Activated naive CD4-positive, alpha-beta T cell treated with anti-CD3 and anti-CD28 coated beads for 36 hours (primary cell): ENCODE data around the gene KANSL1. TPM values are rescaled to one million over a fixed set of nuclear protein-coding genes. Genes with fewer than 3 reads are reported as not detected.

Experiments
- CTCF ChIA-PET: fragments of 350-600 bp; sonication (Branson Sonifier 250); formaldehyde crosslinking; loops from one replicate; lab custom pipeline; 2021; ENCODE audit warnings: antibody characterized with exemption; lab: Charles Lee
- DNase-seq: peaks from one replicate; pipeline ENCODE4 v3.0.0-alpha.2; 2020
- H3K27ac Mint-ChIP-seq: one replicate; pipeline ENCODE4 v1.8.0; 2021; ENCODE audit warnings: mild to moderate bottlenecking, mixed read lengths
- H3K27me3 Mint-ChIP-seq: one replicate; pipeline ENCODE4 v1.8.0; 2021; ENCODE audit warnings: low read depth, mixed read lengths
- H3K36me3 Mint-ChIP-seq: one replicate; pipeline ENCODE4 v1.8.0; 2021; ENCODE audit warnings: low read depth, mixed read lengths
- H3K4me1 Mint-ChIP-seq: one replicate; pipeline ENCODE4 v1.8.0; 2021; ENCODE audit warnings: low read depth, mixed read lengths
- H3K4me3 Mint-ChIP-seq: one replicate; pipeline ENCODE4 v1.8.0; 2021; ENCODE audit warnings: mild to moderate bottlenecking, moderate library complexity, mixed read lengths
- H3K9me3 Mint-ChIP-seq: one replicate; pipeline ENCODE4 v1.8.0; 2021; ENCODE audit warnings: mixed read lengths
- intact Hi-C: fragments of 100-400 bp; cut with micrococcal nuclease; formaldehyde crosslinking; loops from one replicate; pipeline ENCODE4 v1.15.1; 2023
- total RNA-seq, 2 experiments: library from RNA; stranded (reverse); gene quantifications; one replicate each; pipeline ENCODE4 v1.2.3, GENCODE V29; 2021

KANSL1 gene
- total RNA-seq, 2 experiments from 2014 or later: 64.3 to 64.5 TPM

DNA sequence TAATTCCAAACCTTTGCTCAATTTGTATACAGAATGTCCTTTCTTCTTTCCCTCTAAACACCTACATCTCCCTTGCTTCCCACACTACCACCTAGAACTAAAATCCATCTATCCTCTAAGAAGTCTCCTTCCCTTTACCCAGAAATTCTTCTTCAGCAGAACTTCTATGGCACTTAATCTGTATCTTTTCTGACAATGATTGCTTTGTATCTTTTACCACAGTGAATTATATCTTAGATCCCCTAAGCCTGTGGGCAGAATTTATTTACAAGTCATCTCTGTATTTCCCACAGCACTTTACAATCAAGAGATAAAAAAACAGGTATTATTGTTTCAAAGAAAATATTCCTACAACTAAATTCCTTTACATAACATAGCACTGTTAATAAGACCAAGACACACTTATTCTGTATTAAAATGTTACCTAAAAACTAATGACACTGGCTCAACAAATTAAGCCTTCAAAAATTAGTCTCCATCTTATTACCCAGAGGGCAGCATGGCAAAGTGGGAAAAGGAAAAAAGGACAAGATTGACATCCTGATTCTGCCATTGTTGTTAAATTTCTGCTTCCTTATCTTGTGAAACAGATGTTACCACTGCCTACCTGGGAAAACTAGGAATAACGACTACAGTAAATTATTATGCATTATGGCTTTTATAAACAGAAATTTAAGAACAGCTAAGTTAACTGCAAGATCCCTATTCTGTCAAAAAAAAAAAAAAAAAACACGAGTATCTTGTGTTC, 42.8 kb downstream of the KANSL1 start:
- intact Hi-C loops: no loop called here
- CTCF ChIA-PET: interaction anchor here (1.2 to 1.5 kb wide), 3 partner anchors 29 to 43 kb away, joined by 3 to 5 read pairs (median 3); partner anchors contain the start of gene KANSL1
- H3K27ac Mint-ChIP-seq: peak overlapping the region; percentile 0

DNA sequence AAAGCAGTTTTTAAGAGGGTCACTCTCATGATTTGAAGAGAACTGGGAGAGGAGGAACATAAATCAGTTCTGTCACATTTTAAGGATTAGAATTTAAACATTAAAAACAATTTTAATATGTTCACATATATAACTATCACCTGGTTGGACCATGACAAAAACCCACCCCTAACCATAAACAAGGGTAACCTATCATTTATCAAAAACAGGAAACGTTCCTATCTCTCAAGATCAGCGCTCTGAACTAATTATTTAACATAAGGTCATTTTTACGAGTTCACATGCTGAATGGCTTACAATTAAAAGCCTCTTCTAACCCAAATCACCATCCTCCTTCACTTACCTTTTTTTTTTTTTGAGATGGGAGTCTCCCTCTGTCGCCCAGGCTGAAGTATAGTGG, 45.0 kb downstream of the KANSL1 start:
- CTCF ChIA-PET: interaction anchor here (0.7 kb wide), 1 partner anchor 65 kb away, joined by 3 read pairs; no protein-coding TSS in a partner anchor
- Mint-ChIP-seq H3K36me3 (peaks cover 8% of the 10 kb centered on the region), H3K9me3 (no peaks in the 10 kb centered on the region), H3K27ac (no peak overlapping the region), H3K4me3 (no peak overlapping the region), H3K27me3 (no peaks in the 10 kb centered on the region), H3K4me1 (peaks cover 85% of the 10 kb centered on the region)
- intact Hi-C loops: no loop called here
- no peak for DNase-seq

More for the DNA sequence above, 42.8 kb downstream of the KANSL1 start:
- Mint-ChIP-seq H3K4me1 (peaks cover 87% of the 10 kb centered on the region), H3K27me3 (no peaks in the 10 kb centered on the region), H3K36me3 (peaks cover 7% of the 10 kb centered on the region), H3K9me3 (no peaks in the 10 kb centered on the region), H3K4me3 (no peak overlapping the region)
- DNase-seq: no peak

DNA sequence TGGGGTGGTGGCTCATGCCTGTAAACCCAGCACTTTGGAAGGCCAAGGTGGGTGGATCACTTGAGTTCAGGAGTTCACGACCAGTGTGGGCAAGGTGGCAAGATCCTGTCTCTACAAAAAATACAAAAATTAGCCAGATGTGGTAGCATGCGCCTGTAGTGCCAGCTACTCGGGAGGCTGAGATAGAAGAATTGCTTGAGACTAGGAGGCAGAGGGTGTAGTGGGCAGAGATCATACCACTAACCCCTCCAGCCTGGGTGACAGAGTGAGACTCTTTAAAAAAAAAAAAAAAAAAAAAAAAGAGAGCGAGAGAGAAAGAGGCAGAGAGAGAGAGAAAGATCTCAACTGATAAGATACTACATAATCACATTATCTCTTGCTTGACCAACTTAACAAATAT, 45.9 kb downstream of the KANSL1 start:
- intact Hi-C loops: no loop called here

DNA sequence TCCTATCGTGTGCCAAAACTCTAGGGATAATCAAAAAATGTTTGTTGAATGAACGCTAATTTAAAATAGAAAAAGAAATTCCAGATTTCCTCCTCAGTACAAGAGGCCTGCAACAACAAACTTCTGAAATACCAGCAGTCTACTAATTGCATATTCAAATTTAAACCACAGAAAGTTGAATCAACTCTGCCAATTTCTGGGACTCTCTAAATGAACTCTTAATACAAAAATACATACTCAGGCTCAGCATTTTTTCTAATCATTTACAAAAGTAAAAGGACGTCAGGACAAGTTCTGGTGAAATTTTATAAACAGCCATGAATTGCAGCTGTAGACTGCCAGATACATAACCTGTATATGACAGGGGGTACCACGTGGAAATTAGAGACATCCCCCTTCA, 49.0 kb downstream of the KANSL1 start:
- Mint-ChIP-seq H3K36me3 (peaks cover 1% of the 10 kb centered on the region), H3K27ac (no peak overlapping the region), H3K27me3 (no peaks in the 10 kb centered on the region), H3K9me3 (no peaks in the 10 kb centered on the region), H3K4me1 (peaks cover 87% of the 10 kb centered on the region), H3K4me3 (no peak overlapping the region)
- intact Hi-C loops: loop anchor here (1.0 to 5.0 kb wide), 2 partner anchors 10 to 92 kb away; no protein-coding TSS in a partner anchor
- no peak for DNase-seq
- CTCF ChIA-PET: interaction anchor here (0.6 to 2.9 kb wide), 4 partner anchors 12 to 140 kb away, joined by 3 to 30 read pairs (median 11); no protein-coding TSS in a partner anchor

More for the DNA sequence above, 45.9 kb downstream of the KANSL1 start:
- H3K27me3 Mint-ChIP-seq: no peaks in the 10 kb centered on the region
- peaks cover 83% of the 10 kb centered on the region for H3K4me1 Mint-ChIP-seq
- no peak overlapping the region for H3K4me3 Mint-ChIP-seq
- peaks cover 8% of the 10 kb centered on the region for H3K36me3 Mint-ChIP-seq
- DNase-seq: no peak
- H3K27ac Mint-ChIP-seq: no peak overlapping the region
- no peaks in the 10 kb centered on the region for H3K9me3 Mint-ChIP-seq
- CTCF ChIA-PET: interaction anchor here (0.6 to 2.7 kb wide), 2 partner anchors 40 to 64 kb away, joined by 3 to 14 read pairs; no protein-coding TSS in a partner anchor

DNA sequence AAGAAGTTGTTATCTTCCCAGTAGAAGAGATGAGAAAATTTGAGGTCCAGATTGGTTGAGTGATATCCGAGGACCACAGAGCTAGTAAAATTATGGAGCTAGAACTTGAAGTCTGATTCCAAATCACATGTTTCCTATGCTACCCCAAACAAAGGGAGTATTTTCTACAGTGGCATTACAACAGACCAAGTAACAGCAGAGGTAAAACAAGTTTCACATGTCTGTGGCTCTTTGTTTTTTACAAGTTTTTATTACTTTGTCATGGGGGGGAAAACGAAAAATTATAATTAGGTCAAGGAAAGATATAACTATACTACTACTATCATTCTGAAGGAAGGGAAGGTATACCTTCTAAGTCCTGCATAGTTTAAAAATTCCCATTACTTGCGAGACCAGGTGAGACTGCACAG, 49.4 kb downstream of the KANSL1 start:
- no peak for DNase-seq
- intact Hi-C loops: loop anchor here (1.0 to 5.0 kb wide), 2 partner anchors 10 to 92 kb away; no protein-coding TSS in a partner anchor
- Mint-ChIP-seq H3K4me3 (no peak overlapping the region), H3K9me3 (no peaks in the 10 kb centered on the region), H3K4me1 (peaks cover 87% of the 10 kb centered on the region), H3K27ac (no peak overlapping the region), H3K36me3 (peaks cover 1% of the 10 kb centered on the region), H3K27me3 (no peaks in the 10 kb centered on the region)
- CTCF ChIA-PET: interaction anchor here (1.9 to 2.9 kb wide), 2 partner anchors 12 to 69 kb away, joined by 6 to 30 read pairs; no protein-coding TSS in a partner anchor

DNA sequence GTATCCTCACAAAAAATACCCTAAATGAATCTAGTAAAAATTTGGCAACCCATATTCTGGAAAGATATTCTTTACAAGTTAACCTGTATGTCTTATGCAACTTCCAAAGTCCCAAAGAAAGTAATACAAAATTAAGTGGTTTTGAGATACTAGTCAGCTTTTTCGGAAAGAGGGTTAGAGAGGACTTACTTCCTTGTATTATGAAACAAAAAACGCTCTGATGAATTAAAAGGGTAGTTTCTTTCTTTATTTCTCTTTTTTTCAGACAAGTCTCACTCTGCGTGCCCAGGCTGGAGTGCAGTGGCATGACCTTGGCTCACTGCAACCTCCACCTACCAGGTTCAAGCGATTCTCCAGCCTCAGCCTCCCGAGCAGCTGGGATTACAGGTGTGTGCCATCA, 51.6 kb downstream of the KANSL1 start:
- CTCF ChIA-PET: interaction anchor here (0.6 to 0.8 kb wide), 2 partner anchors 50 to 80 kb away, joined by 3 read pairs; no protein-coding TSS in a partner anchor
- H3K27ac Mint-ChIP-seq: no peak overlapping the region
- H3K27me3 Mint-ChIP-seq: no peaks in the 10 kb centered on the region
- peaks cover 1% of the 10 kb centered on the region for H3K36me3 Mint-ChIP-seq
- peaks cover 88% of the 10 kb centered on the region for H3K4me1 Mint-ChIP-seq
- DNase-seq: no peak
- intact Hi-C loops: loop anchor here (5.0 kb wide), 1 partner anchor 89 kb away; no protein-coding TSS in a partner anchor
- no peaks in the 10 kb centered on the region for H3K9me3 Mint-ChIP-seq
- no peak overlapping the region for H3K4me3 Mint-ChIP-seq

DNA sequence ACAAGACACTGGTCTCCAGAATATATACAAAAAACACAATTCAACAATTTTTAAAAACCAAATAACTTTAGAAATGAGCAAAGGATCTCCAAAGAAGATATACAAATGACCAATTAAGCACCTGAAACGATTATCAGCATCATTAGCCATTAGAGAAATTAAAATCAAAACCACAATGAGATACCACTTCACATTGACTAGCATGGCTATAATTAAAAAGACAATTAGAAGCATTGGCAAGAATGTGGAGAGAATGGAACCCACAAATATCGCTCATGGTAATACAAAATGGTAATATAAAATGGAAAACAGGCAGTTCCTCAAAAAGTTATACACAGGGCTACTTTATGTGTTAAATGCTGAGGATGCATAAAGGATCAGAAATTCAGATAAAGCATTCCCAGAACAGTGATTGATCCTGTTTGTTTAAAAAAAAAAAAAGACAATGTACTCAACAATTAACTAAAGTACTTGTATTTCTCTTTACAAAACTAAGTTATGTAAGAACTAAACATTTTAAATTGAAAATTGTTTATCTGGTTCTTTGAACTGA, 52.5 kb downstream of the KANSL1 start:
- CTCF ChIA-PET: interaction anchor here (1.2 kb wide), 1 partner anchor 17 kb away, joined by 3 read pairs; no protein-coding TSS in a partner anchor
- Mint-ChIP-seq H3K27me3 (no peaks in the 10 kb centered on the region), H3K27ac (no peak overlapping the region), H3K36me3 (peaks cover 3% of the 10 kb centered on the region), H3K4me1 (peaks cover 91% of the 10 kb centered on the region), H3K4me3 (no peak overlapping the region), H3K9me3 (no peaks in the 10 kb centered on the region)
- no peak for DNase-seq
- intact Hi-C loops: loop anchor here (5.0 kb wide), 1 partner anchor 88 kb away; no protein-coding TSS in a partner anchor

DNA sequence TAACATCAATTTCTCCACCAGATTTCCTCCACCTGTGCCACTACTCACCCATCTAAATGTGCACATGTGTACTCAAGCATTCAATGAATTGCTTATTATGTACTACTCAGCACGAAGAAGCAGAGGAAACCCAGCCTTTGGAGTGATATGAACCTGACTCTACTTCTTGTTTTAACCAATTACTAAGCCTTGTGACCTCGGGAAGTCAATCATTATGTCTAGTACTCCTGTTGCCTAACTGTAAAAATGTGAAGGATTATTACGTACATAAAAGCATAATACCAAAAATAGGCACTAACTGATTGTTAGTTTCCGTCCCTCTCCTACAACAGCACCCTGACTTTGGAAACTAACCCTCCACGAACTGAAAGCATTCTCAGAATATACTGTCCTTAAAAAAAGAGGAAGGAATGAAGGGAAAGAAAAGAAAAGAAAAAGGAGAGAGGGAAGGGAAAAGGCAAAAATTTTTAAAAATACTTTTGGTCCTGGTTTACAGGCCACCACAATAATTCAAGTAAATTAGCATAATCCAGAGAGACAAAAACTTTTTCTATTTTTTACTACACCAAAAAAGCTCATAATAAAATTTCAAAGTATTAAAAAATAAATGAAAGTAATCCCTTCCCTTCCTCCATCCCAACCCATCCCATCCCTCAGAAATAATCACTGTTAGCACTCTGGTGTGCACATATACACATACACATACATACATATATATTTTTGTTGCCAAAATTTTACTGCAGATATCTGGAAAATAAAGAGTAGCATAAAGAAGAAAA, 53.6 kb downstream of the KANSL1 start:
- intact Hi-C loops: loop anchor here (5.0 kb wide), 2 partner anchors 53 to 87 kb away; partner anchors contain the start of gene KANSL1
- Mint-ChIP-seq H3K4me1 (peaks cover 90% of the 10 kb centered on the region), H3K9me3 (no peaks in the 10 kb centered on the region), H3K27ac (no peak overlapping the region), H3K36me3 (peaks cover 5% of the 10 kb centered on the region), H3K4me3 (no peak overlapping the region), H3K27me3 (no peaks in the 10 kb centered on the region)
- no peak for DNase-seq
- CTCF ChIA-PET: interaction anchor here (1.2 kb wide), 1 partner anchor 18 kb away, joined by 3 read pairs; no protein-coding TSS in a partner anchor

DNA sequence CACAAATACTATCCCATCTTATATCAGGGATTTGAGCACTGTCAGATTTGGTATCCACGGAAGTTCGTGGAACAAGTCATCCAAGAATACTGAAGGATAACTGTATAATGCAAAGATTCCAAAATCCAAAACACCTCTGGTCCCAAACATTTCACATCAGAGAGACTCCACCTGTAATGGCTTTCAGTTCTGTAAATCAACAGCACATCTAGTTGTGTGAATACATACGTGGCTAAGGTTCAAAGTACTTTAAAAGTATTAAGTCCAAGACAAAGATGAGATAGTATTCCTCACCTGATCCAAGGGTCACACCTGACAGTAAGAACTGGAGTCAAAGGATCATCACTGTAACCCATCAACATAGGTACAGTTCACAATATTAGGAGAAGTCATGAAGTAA, 54.8 kb downstream of the KANSL1 start:
- H3K9me3 Mint-ChIP-seq: no peaks in the 10 kb centered on the region
- H3K27ac Mint-ChIP-seq: no peak overlapping the region
- peaks cover 87% of the 10 kb centered on the region for H3K4me1 Mint-ChIP-seq
- DNase-seq: no peak
- intact Hi-C loops: loop anchor here (5.0 kb wide), 1 partner anchor 54 kb away; the partner anchor contains the start of gene KANSL1
- no peak overlapping the region for H3K4me3 Mint-ChIP-seq
- peaks cover 6% of the 10 kb centered on the region for H3K36me3 Mint-ChIP-seq
- no peaks in the 10 kb centered on the region for H3K27me3 Mint-ChIP-seq
- CTCF ChIA-PET: no interaction called here

DNA sequence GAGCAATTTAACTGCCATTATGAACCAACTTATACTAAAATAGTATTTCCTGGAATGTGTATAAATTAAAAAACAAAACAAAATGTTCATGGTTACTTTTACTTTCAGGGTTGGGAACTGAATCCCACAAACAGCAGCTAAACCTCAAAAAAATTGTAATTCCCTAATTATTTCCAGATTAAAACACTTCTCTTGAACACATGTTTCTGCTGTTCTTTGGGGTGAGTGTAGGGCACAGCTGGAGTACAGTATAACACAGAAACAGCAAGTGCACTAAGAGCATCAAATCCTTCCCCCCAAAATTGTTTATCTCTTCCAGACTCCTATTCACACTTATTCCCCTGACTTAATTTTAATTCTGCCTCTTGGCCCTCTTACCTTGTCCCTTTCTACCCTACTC, 56.4 kb downstream of the KANSL1 start:
- Mint-ChIP-seq H3K36me3 (peaks cover 6% of the 10 kb centered on the region), H3K27me3 (no peaks in the 10 kb centered on the region), H3K4me3 (no peak overlapping the region), H3K27ac (no peak overlapping the region), H3K4me1 (peaks cover 93% of the 10 kb centered on the region), H3K9me3 (no peaks in the 10 kb centered on the region)
- DNase-seq: no peak
- CTCF ChIA-PET: interaction anchor here (0.6 to 1.4 kb wide), 3 partner anchors 9 to 699 kb away, joined by 3 read pairs; no protein-coding TSS in a partner anchor
- intact Hi-C loops: loop anchor here (1.0 to 5.0 kb wide), 4 partner anchors 9 to 55 kb away; partner anchors contain the start of gene KANSL1

DNA sequence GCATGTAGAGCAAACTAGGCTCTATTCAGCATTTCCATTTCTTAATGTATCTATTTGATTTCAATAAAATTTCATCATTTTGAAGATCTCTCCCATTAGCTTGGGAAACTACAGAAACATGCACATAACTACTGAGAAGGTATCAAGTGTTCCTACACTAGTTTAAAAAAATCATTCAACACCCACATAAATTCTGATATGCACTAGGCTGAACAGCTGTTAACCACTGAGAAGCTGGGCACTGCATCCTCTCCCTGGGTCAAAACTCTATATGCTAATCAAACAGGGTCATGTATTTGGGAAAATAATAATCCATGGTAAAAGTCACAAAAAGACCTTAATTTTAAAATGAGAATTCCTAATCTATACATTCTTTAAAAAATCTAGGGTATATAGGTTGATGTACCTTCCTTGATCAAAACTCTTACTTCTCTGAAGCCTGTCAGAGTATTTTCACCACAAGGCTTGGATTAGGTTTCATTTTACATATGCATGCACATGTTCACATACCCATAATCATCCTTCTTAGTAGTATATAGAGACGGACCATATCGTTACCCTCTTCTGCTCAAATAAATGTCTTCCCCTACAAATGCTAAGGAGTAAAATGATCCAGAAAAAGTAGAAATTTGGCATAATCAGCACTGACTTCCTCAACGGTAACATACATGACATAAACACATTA, 57.2 kb downstream of the KANSL1 start:
- CTCF ChIA-PET: interaction anchor here (1.3 to 1.4 kb wide), 2 partner anchors 10 to 21 kb away, joined by 3 read pairs; no protein-coding TSS in a partner anchor
- Mint-ChIP-seq H3K27me3 (no peaks in the 10 kb centered on the region), H3K4me1 (peaks cover 93% of the 10 kb centered on the region), H3K9me3 (no peaks in the 10 kb centered on the region), H3K27ac (peak overlapping the region; percentile 33), H3K4me3 (no peak overlapping the region), H3K36me3 (peaks cover 6% of the 10 kb centered on the region)
- no peak for DNase-seq
- intact Hi-C loops: loop anchor here (1.0 to 5.0 kb wide), 4 partner anchors 10 to 56 kb away; partner anchors contain the start of gene KANSL1
